Right lobe of liver (tissue), 6 donors: Measurements from ENCODE around the gene POC5. TPM values are rescaled to one million over a fixed set of nuclear protein-coding genes. Genes with fewer than 3 reads are reported as not detected.

Source experiments
- ATAC-seq, 4 donors: fragments of 200-7000 bp; cut with Tn5 transposase; one replicate each; pipeline ENCODE4 v1.9.1; 2020; ENCODE audit warnings: mild to moderate bottlenecking in 4 of 4, moderate library complexity in 4 of 4
- DNase-seq, 3 donors: peaks; one replicate each; pipeline ENCODE4 v3.0.0-alpha.2; 2020
- H3K27ac ChIP-seq, 3 donors: fragments of 200-600 bp; one replicate each; pipeline ENCODE4 v1.8.0; 2022
- H3K27me3 ChIP-seq, 2 donors: fragments of 200-600 bp; one replicate each; pipeline ENCODE4 v1.8.0; 2022
- H3K36me3 ChIP-seq, 4 donors: fragments of 200-600 bp; sonication (generic) in 1 of 4; one replicate each; pipeline versions ENCODE4 v1.5.1 to v1.8.0; 2017 to 2022; ENCODE audit warnings: control low read depth in 1 of 4
- H3K4me1 ChIP-seq, 4 donors: fragments of 200-600 bp; sonication (generic) in 1 of 4; one replicate each; pipeline versions ENCODE4 v1.5.1 to v1.8.0; 2017 to 2022; ENCODE audit warnings: control low read depth in 1 of 4
- H3K4me3 ChIP-seq, 3 donors: fragments of 200-600 bp; one replicate each; pipeline ENCODE4 v1.8.0; 2022
- H3K9me3 ChIP-seq, 4 donors: fragments of 200-600 bp; sonication (generic) in 1 of 4; one replicate each; pipeline versions ENCODE4 v1.5.1 to v1.8.0; 2017 to 2022; ENCODE audit warnings: control low read depth in 1 of 4
- CTCF ChIP-seq, 4 donors: fragments of 200-600 bp in 3 of 4; fragments of 450-650 bp in 1 of 4; IDR thresholded peaks; one replicate each; pipeline versions ENCODE4 v1.5.1 to v1.8.0; 2016 to 2022; ENCODE audit warnings: antibody characterized with exemption in 4 of 4, mild to moderate bottlenecking in 2 of 4
- POLR2A ChIP-seq: fragments of 450-650 bp; IDR thresholded peaks from one replicate; pipeline ENCODE4 v1.6.1; 2017; ENCODE audit warnings: antibody characterized with exemption, mild to moderate bottlenecking
- WGBS: methylation state at CpG from one replicate; pipeline ENCODE4 v1.1.6; 2018; ENCODE audit warnings: low coverage, low lambda C conversion rate; ENCODE audit not compliant: insufficient coverage; ENCODE audit errors: missing lambda C conversion rate; 5-methylcytosine and 5-hydroxymethylcytosine counted together
- intact Hi-C, 2 donors: fragments of 100-400 bp; cut with DNase I; formaldehyde crosslinking; loops; one replicate each; pipeline versions ENCODE4 v1.11.2 to v1.14.1; 2022
- total RNA-seq, 6 experiments: library from RNA; depleted of rRNA in 2 of 6; stranded (reverse); fragments of >200 nt in 2 of 6; fragmentation: NEBNext Ultra II Directional in 3 of 6; extraction: Animal tissue kit (Norgen Biotek cat#: 25700) in 3 of 6; gene quantifications; one replicate each; pipeline versions ENCODE4 v1.1.0 to v1.2.4, GENCODE V29; 2016 to 2023
- donor health status: DM: no; HTN: yes; CAD: no.
- donor health status: DM: no; HTN: no; CAD: no.
- donor health status: DM: no; HTN: no; CAD: no.
- donor health status: DM: no; HTN: yes; CAD: no.
- donor health status: DM: no; HTN: yes; CAD: no.

POC5 gene
- total RNA-seq, 6 experiments from 2014 or later = 1.8 to 10.0 (median 2.8) TPM

GRCh38 chr5:75656311-75657003, 60.8 kb downstream of the POC5 start:
- no peaks in the 10 kb centered on the region for H3K27me3 ChIP-seq
- no peaks in the 10 kb centered on the region for H3K9me3 ChIP-seq
- 56% methylated on average over 6 of the region's 9 CpGs for WGBS
- TF ChIP-seq CTCF (IDR thresholded peaks at IDR 0.05) (no peak), POLR2A (no peak)
- ATAC-seq (peak; percentile 45 to 82 (median 59)), DNase-seq (no peak)
- intact Hi-C loops = no loop called here
- H3K27ac ChIP-seq = no peak overlapping the region
- peak overlapping the region in 2 of 3 donors; percentile 8 to 40 for H3K4me3 ChIP-seq
- no peaks in the 10 kb centered on the region for H3K36me3 ChIP-seq
- no peaks in the 10 kb centered on the region for H3K4me1 ChIP-seq

- Histone ChIP-seq H3K9me3 (no peaks in the 10 kb centered on the region), H3K27me3 (no peaks in the 10 kb centered on the region), H3K4me3 (no peak overlapping the region), H3K36me3 (no peaks in the 10 kb centered on the region), H3K4me1 (no peaks in the 10 kb centered on the region), H3K27ac (no peak overlapping the region)
- 82% methylated on average over 12 of the region's 19 CpGs for WGBS
- TF ChIP-seq POLR2A (no peak), CTCF (IDR thresholded peaks at IDR 0.05) (no peak)
- DNase-seq (no peak), ATAC-seq (no peak)
- intact Hi-C loops = no loop called here
Observed at GRCh38 chr5:75654693-75655295, 62.4 kb downstream of the POC5 start.

- no peak for DNase-seq
- intact Hi-C loops = no loop called here
- Histone ChIP-seq H3K27ac (no peak overlapping the region), H3K36me3 (no peaks in the 10 kb centered on the region), H3K4me3 (no peak overlapping the region), H3K27me3 (no peaks in the 10 kb centered on the region), H3K9me3 (no peaks in the 10 kb centered on the region), H3K4me1 (no peaks in the 10 kb centered on the region)
- no peak for ATAC-seq
- TF ChIP-seq POLR2A (no peak), CTCF (IDR thresholded peaks at IDR 0.05) (no peak)
- WGBS = 28% methylated on average over 2 of the region's 2 CpGs
Observed at GRCh38 chr5:75653521-75653920, 63.7 kb downstream of the POC5 start.

- 69% methylated on average over 4 of the region's 4 CpGs for WGBS
- Histone ChIP-seq H3K9me3 (no peaks in the 10 kb centered on the region), H3K27ac (no peak overlapping the region), H3K4me1 (no peaks in the 10 kb centered on the region), H3K4me3 (no peak overlapping the region), H3K36me3 (no peaks in the 10 kb centered on the region), H3K27me3 (no peaks in the 10 kb centered on the region)
- intact Hi-C loops = no loop called here
- no peak for TF ChIP-seq POLR2A
- ATAC-seq = no peak
- DNase-seq = no peak
Observed at GRCh38 chr5:75651575-75652238, 65.5 kb downstream of the POC5 start.

GRCh38 chr5:75648712-75649111, 68.5 kb downstream of the POC5 start:
- 33% methylated on average over 2 of the region's 2 CpGs for WGBS
- intact Hi-C loops = no loop called here
- Histone ChIP-seq H3K9me3 (no peaks in the 10 kb centered on the region), H3K36me3 (no peaks in the 10 kb centered on the region), H3K4me3 (no peak overlapping the region), H3K27ac (no peak overlapping the region), H3K27me3 (no peaks in the 10 kb centered on the region), H3K4me1 (no peaks in the 10 kb centered on the region)
- TF ChIP-seq CTCF (IDR thresholded peaks at IDR 0.05) (no peak), POLR2A (no peak)
- DNase-seq (no peak), ATAC-seq (peak in 3 of 4 donors; percentile 46 to 63 (median 56))
